Measurements from ENCODE around the gene WIPF1.

- TF ChIP-seq EZH2phosphoT487 (IDR thresholded peaks at IDR 0.05; ENCODE audit: borderline replicate concordance, low read length) (no peak), CTCF (IDR thresholded peaks at IDR 0.05; ENCODE audit: low read depth, low read length, poor library complexity, severe bottlenecking) (no peak)
These were observed at the start of gene WIPF1 for GRCh38 chr2:174597345-174598047.
